GM19240 (cell line): Measurements from ENCODE around the gene GPR18.
"Not testable (repeated sequence)": the region's sequence is repeated elsewhere in the genome, so short reads cannot be mapped to it uniquely, and the experiment has no call there.

Source experiments
- DNase-seq: peaks from one replicate; pipeline ENCODE4 v3.0.0; 2011; ENCODE audit warnings: low spot score; ENCODE audit not compliant: insufficient read length

Gene GPR18

DNA sequence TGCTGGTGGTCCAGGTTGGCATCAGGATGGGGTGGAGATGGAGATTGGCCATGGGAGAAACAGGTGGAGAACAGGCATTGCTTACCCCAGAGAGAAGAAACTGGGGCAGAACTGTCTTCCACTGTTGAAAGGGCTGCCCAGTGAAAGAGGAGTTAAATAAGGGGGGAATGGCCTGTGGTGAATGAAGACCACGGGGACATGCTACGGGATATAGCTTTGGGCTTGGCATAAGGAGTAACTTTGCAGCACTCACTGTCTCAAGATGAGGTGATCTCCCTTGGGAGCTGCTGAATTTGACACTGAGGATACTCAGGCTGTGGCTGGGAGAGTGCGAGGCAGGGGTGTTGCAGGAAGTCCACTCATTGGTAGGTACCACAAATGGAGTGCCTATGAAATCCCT is 10.6 kb upstream of the GPR18 start:
- DNase-seq = no peak

DNA sequence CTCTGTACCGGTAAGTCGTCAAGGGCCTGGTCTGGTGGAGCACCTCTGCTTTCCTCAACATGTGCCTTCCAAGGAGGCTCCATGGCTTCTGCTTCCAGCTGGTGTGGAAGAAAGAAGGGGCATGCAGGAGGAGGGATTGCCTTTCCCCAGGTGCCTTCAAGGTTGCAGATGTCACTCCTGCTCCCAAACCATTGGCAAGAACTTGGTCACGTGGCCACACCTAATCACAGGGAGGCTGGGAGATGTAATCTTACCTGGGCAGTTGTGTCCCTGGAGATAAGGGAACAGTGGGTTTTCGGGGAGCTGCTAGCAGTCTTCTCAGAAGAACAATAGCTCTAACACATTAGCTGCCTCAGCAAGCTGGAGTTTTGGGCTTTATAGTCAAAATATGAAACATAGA is 9.7 kb upstream of the GPR18 start:
- DNase-seq = no peak

DNA sequence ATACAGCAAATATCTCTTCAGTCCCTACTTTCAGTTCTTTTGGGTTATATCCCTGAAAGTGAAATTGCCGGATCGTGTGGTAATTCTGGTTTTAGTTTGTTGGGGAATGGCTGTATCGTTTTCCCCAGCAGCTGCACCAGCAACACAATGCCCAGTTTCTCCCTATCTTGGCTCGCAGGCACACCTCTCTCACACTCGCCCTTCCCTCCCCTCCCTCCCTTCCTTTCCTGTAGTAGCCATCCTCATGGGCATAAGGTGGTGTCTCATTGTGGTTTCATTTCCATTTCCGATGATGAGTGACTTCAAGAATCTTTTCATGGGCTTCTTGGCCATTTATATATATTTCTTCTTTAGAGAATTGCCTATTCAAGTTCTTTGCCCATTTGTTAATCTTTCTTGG is 8.6 kb upstream of the GPR18 start:
- no peak for DNase-seq

DNA sequence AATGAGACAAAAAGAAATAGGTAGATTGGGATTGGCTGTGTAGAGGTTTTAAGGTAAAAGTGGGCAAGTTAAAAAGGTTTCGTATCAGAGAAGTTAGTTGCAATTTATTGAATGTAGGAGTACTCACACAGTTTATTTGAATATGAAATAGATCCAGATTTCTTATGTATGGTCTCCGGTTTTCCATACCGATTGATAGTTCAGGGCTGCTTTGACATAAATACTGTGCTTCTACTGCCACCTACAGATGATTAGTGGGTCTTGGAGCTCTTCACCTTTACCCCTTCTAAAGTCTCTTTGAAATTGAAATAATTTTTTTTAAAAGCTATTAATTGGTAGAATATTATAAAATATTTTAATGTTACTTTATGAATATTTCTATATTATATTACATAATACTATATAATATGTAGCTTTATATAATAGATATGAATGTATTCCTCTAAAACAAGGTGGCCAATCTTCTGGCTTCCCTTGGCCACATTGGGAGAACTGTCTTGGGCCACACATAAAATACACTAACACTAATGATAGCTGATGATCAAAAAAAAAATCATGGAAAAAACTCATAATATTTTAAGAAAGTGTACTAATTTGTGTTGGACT is 7.7 kb upstream of the GPR18 start:
- DNase-seq = no peak

DNA sequence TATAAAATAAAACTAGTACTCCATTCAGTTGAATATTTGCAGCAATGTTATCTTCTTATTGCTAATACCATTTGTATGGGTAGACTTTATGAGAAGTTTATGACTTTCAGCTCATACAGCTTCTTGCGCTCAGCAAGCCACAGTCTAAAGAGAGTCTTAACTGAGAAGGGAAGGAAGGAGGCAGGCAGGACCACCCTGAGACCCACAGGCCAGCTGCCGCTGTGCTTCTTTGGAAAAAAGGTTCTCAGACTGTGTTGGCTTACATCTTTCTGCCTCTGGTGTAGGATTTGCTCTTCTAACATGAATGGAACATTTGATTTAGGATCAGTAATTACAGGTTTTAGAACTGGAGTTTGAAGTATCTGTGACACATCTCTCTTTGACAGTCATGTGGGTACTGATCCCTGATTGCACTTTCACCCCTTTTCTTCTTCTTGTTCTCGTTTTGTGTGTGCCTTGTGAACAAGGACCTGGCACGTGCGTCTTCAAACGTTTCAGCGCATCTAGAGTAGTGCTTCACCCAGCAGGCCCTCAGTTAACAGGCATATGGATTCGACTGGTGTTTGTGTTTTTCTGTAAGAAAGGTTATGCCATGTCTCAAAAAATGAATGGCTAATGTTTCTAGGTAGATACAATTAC is 7.1 kb upstream of the GPR18 start:
- DNase-seq = no peak

DNA sequence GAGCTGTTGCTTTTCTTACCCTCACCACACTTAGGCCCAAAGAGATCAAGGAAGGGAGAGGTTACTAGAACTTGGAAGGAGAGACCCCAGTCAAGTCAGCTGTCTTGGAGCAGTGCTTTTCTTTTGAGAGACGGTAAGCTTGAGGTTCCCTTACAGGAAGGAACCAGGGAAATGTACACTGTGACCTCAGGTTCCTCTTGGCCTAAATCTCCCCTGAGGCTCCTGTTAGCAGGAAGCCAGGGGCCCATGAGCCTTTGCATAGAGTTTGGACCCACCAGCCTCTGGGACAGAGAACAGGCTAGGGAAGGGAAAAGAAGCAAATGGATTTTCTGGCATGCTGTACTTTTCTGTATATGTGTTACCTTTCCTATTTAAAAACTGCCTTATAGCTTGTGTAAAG is 5.9 kb upstream of the GPR18 start:
- DNase-seq = no peak

DNA sequence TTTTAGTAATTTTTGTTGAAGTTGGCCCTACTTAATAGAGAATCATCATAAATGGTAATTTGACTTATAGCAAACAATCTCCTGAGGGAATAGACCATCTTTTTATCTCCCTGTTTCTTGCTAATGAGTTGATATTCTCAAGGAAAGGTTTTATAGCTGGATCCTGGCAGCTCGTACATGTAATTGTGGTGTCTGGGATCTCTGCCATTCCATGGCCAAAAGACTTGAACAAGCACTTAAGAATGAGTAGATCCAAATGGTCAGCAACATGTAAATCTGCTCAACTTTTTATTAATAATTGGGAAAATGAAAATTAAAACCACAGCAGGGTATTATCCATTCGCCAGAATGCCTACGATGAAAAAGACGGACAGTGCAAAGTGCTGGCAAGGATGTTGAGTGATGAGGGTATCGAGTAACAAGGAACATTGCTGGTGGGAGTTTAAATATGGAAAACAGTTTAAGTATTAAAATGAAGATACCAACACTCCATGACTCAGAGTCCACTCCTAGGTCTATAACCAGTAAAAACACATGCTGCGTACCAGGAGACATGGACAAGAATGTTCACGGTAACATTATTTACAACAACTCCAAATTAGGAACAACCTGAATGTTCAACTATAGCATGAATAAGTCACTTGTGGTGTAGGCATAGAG is 5.1 kb upstream of the GPR18 start:
- DNase-seq = no peak

DNA sequence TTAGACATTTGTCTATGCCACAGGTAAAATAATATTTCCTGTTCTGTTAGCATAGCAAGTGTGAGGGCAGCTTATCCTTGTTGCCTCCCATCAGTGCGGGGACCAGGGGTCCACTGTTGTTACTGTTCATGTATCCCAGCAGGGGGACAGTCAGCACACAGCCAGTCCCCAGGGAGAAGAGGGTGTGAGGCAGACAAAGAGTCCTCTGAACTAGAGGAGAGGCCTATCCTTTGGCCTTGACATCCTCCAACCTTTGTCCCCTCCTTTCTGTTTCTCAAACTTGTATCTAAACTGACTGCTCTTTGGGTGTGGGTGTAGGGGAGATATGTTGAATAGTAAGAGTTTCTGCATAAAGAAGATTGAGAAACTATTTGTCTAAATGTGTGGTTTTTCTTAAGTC is 2.9 kb upstream of the GPR18 start:
- DNase-seq = no peak

DNA sequence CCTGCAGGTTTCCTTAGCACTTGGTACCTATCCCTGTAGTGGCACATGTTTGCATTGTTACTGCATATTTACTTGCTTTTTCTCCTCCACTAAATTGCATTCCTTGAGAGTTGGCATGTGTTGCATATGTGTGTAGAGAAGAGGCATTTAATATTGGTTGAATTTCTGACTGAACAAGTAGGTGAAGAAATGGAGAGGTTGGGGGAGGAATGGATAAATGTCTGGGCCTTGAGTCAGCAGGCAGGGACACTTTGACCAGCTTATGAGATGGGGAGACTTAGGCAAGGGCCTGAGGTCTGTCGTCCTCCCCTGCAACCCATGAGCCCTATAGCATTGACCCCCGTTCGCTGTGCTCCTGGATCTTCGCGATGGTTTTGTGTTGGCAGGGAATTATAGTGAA is 2.0 kb upstream of the GPR18 start:
- DNase-seq = no peak

DNA sequence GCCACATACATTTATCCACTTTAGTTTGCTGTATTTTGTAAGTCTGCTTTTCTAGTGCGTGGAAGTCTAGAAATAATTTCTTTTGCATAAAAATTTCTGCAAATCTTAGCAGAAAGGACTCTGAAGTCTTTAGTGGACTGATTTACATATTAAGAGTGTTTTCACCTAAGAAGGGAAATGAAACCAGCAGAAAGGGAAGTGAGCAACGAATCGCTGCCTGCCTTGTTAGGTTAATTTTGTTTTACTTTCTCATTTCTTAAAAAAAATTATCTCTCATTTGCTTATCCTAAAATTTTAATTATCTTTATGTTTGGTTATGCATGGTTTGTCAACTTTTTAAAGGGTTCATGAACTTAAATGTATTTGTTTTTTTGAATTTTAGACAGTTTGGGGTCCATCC is 767 bp upstream of the GPR18 start:
- peak; percentile 20 for DNase-seq

DNA sequence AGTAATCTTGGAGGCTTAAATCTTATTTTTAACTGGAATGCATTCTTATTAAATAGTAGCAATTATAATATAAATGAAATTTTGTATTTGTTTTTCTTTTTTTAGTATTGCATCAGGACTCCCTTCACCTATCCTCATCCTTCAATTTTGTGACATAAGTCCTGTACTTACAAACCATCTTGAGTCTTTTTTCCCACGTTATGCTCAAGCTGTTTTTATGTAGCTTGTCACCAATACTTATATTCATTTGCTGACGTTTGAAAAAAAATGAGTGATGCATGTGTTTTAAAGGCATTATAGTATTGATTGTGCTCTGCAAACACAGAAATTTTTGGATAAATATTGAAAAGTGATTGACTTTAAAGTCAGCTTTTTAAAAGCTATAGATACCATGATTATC is 888 bp downstream of the GPR18 start:
- DNase-seq = no peak

DNA sequence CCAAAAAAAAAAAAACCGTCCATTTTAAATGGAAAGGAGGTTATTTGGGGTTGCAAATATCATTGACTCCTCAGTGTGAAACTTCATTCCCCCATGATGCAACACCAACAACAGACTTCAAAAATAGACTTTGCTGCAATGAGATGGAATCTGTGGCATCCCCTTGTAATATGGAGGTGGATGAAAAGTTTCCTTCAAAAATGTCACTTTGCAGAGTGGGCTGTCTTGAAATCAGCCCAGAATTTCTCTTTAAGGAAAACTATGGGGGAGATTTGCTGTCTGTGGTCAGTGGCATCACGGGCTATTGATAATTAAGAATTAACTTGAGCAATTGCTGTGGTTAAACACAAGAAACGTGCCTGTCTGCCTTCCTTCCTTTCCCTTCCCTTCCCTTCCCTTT is 1.5 kb downstream of the GPR18 start:
- DNase-seq = no peak

DNA sequence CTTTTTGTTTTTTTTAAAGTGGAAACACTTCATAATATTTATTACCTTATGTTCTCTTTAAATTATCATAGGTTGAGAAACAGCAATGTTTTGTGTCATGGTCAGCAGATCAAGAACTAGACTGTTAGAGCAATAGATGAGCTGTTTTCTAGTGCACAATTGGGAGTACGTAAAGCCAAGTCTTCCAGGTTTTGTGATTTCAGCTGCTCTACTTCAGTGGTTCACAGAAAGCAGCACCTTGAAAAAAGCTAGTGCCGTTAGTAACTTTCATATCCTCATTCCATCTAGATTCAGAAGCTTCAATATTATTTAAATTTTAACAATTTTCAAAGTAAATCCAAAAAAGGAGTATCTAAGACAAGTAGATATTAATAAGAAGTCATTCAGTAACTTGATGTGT is 1.9 kb downstream of the GPR18 start:
- DNase-seq = no peak

DNA sequence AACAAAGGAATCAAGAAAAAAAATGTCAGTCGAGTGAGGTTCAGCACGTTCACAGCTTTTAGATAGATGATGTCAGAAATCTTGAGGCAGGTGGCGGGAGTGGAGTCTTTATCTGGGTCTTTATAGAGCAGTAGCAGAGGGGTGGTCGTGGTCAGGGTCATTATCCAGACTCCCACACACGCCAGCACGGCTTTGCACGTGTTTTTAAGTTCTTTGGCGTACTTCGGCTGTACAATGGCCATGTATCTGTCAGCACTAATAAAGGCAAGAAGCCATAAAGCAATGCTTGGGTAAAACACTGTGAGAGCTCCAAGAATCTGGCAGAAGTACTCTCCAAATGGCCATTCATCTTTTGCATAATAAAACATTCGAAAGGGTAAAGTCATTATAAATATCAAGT is 2.9 kb downstream of the GPR18 start:
- DNase-seq = no peak

DNA sequence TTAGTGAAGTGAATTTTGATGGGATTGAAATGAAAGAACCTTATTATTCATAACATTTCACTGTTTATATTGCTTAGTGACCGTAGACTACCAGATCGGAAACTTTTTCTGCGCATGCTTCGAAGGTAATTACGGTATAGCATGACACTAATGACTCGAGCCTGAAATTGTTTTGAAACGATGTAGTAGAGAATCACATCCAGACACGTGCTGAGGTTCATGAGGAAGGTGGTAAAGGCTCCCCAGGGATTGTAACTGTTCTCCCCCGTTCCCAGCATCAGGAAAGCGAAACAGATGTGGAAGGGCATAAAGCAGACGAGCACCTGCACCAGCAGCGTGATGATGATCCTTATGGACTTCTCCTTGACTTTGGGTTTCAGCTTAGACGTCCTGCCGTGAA is 3.3 kb downstream of the GPR18 start:
- DNase-seq = no peak

DNA sequence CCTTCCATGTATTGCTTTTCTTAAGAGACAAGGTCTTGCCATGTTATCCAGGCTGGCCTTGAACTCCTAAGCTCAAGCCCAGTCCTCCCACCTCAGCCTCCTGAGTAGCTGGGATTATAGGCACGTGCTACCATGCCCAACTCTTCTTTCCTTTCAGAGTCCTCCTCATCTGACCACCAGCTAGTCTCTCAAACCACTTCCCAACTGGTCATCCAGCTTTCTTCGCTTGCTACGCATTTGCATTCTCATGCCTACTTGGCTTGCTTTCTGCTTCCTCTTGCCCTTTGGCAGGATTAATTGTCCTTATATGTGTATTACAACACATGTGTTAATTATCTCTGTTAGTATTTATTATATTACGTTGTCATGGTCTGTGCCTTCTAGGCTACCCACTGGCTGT is 6.3 kb downstream of the GPR18 start:
- no peak for DNase-seq

DNA sequence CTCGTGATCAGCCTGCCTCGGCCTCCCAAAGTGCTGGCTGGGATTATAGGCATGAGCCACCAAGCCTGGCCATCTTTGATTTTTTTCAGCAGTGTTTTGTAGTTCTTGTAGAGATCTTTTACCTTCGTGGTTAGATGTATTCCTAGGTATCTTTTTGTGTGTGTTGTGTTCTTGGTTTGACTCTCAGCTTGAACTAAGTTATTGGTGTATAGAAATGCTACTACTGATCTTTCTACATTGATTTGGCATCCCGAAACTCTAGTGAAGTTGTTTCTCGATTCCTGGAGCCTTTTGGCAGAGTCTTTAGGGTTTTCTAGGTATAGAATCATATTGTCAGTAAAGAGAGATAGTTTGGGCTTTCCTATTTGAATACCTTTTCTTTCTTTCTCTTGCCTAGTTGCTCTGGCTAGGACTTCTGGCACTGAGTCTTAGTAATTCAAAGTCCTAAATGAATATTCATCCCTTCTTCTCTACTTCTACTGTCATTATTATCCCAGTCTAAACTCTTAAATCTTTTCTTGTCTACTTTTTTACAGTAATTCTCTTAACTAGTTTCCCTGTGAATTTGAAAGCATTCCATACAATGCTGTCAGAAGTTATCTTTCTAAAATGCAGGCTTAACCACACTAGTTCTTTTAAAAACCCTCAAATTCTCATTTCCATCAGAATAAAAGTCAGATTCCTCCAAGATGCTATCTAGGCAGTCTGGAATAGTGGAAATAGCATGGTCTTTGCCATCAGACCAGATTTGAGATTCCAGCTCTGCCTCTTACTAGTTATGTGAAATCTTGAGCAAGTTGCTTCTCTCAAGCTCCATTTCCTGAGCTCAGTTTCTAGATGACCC is 7.0 kb downstream of the GPR18 start:
- no peak for DNase-seq

DNA sequence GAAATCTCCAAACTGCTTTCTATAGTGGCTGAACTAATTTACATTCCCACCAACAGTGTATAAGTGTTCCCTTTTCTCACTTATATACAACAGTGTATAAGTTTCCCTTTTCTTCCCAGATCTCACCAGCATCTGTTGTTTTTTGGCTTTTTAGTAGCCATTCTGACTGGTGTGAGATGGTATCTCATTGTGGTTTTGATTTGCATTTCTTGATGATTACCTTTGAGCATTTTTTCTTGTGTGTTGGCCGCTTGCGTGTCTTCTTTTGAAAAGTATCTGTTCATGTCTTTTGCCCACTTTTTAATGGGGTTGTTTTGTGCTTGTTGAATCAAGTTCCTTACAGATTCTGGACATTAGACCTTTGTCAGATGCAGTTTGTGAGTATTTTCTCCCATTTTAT is 8.6 kb downstream of the GPR18 start:
- DNase-seq = not testable (repeated sequence)

DNA sequence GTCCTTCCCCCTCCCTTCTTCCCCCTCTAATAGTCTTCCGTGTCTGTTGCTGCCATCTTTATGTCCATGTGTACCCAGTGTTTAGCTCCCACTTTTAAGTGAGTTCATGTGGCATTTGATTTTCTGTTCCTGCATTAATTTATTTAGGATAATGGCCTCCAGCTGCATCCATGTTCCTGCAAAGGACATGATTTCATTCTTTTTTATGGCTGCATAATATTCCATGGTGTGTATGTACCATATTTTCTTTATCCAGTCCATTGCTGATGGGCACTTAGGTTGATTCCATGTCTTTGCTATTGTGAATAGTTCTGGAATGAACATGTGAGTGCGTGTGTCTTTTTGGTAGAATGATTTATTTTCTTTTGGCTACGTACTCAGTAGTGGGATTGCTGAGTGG is 9.0 kb downstream of the GPR18 start:
- not testable (repeated sequence) for DNase-seq

DNA sequence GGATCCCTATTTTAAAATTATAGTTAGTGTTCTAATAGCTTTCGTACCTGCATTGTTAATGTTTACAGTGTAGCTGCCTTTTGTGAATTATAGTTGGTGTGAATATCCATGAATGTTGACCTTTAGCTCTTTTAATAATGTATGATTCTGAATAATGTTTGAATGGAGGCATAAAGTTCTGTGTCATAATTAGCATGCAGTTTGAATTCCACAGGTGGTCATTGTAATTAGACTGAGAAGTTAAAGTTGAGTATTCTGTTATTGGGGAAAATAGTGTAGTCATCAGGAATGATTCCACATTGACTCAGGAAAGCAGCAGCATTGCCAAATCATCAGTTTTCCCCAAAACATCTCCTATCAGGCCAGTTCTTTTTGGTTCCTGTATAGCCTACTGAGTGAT is 12.1 kb downstream of the GPR18 start:
- no peak for DNase-seq

DNA sequence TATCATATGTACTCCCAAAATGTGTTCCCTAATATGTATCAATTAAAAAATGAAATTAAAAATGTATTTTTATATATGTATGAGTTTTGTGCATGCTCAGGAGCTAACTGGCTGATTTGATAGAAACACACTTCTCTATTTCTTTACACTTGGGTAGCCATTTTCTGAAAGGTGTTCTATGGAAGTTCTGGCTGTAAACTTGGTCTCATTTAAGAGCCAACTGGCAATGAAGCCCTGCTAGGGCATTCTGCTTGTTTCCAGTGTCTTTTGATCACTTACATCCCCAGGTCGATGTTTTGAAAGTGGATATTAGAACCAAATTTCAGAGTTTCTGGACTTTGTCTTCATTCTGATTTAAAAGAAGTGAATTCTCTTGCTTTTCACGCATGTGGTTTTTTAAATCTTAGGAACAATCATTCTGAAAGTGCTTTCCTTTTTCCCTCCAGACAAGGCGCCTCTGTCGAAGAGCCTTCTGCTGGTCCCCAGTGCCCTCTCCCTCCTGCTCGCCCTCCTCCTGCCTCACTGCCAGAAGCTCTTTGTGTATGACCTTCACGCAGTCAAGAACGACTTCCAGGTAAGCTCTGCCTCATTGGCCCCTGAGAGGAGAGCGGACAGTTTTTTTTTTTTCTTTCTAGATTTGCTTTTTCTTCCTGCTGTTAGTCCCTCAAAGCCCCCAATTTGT is 20.1 kb downstream of the GPR18 start:
- DNase-seq = peak; percentile 20

DNA sequence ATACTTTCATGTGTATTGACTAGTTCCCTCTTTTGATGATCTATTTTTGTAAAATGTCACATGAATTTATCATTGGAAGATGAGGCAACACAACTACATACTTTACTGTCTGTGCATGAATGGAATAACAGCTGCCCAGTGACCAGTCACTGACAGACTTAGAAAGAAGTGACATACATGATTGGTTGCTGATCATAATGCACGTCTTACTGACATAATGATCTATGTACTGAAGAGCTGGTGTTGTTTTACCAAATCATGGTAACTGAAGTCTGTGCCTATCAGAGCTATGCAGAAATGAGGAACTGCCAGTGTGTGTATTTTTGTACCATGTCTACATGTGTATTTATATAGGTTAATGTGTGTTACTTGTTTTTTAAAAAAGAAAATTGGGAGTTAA is 26.5 kb downstream of the GPR18 start:
- no peak for DNase-seq
